Stomach (tissue), 9 donors: ENCODE data around the gene SWAP70. TPM values are rescaled to one million over a fixed set of nuclear protein-coding genes. Genes with fewer than 3 reads are reported as not detected.

Experiments used
- DNase-seq, 2 donors: peaks; one replicate each; pipeline versions ENCODE4 v3.0.0 to v3.0.0-alpha.2; 2013 to 2019
- H3K27ac ChIP-seq, 5 donors: fragments of 200-600 bp in 4 of 5; sonication (generic) in 4 of 5; one replicate each; pipeline ENCODE4 v1.5.1; 2013 to 2019; ENCODE audit warnings: mild to moderate bottlenecking in 1 of 5, moderate library complexity in 1 of 5
- H3K27me3 ChIP-seq, 3 donors: fragments of 200-600 bp; sonication (generic); one replicate each; pipeline ENCODE4 v1.5.1; 2017 to 2019; ENCODE audit warnings: mixed run types in 1 of 3
- H3K36me3 ChIP-seq, 4 donors: fragments of 200-600 bp; sonication (generic); 1 replicate in 3 of 4; 2 replicates in 1 of 4; pipeline ENCODE4 v1.5.1; 2016 to 2019
- H3K4me1 ChIP-seq, 4 donors: fragments of 200-600 bp; sonication (generic); one replicate each; pipeline ENCODE4 v1.5.1; 2016 to 2019
- H3K4me3 ChIP-seq, 4 donors: fragments of 200-600 bp; sonication (generic) in 3 of 4; one replicate each; pipeline ENCODE4 v1.5.1; 2016 to 2019; ENCODE audit warnings: mild to moderate bottlenecking in 1 of 4
- H3K9me3 ChIP-seq, 4 donors: fragments of 200-600 bp; sonication (generic); one replicate each; pipeline ENCODE4 v1.5.1; 2016 to 2019
- EP300 ChIP-seq: sonication (generic); formaldehyde crosslinking; IDR thresholded peaks from one replicate; pipeline ENCODE4 v1.6.1; 2017; ENCODE audit warnings: antibody characterized with exemption
- POLR2A ChIP-seq, 4 donors: fragments of 450-650 bp; IDR thresholded peaks; one replicate each; pipeline ENCODE4 v1.6.1; 2016; ENCODE audit warnings: antibody characterized with exemption in 4 of 4, control low read depth in 2 of 4, mild to moderate bottlenecking in 1 of 4, moderate library complexity in 1 of 4
- POLR2AphosphoS5 ChIP-seq, 3 donors: sonication (generic); formaldehyde crosslinking; IDR thresholded peaks; one replicate each; pipeline ENCODE4 v1.6.1; 2016; ENCODE audit warnings: antibody characterized with exemption in 3 of 3
- WGBS, 5 donors: extraction: QIAGEN DNeasy Blood & Tissue Kit in 3 of 5; methylation state at CpG; one replicate each; pipeline versions ENCODE4 v1.1.5 to v1.1.7; 2013 to 2018; 5-methylcytosine and 5-hydroxymethylcytosine counted together
- intact Hi-C: fragments of 100-400 bp; cut with DNase I; formaldehyde crosslinking; loops from one replicate; pipeline ENCODE4 v1.15.1; 2023; ENCODE audit warnings: low total_unique reads
- polyA plus RNA-seq, 3 donors: library from polyadenylated mRNA; stranded (reverse); fragments of 200-250 nt; gene quantifications; one replicate each; pipeline ENCODE4 v1.2.3, GENCODE V29; 2013
- total RNA-seq, 5 donors: library from RNA; depleted of rRNA; stranded (reverse); fragments of >200 nt; gene quantifications; one replicate each; pipeline versions ENCODE4 v1.1.0 to v1.2.3, GENCODE V29; 2014 to 2016
- TF ChIP-seq, protein P1 (sequence below), 7 experiments: fragments of 450-650 bp in 4 of 7; fragments of 200-600 bp in 3 of 7; sonication (generic) in 3 of 7; IDR thresholded peaks; one replicate each; pipeline ENCODE4 v1.5.1; 2016 to 2019; ENCODE audit warnings: antibody characterized with exemption in 7 of 7, control low read depth in 2 of 7, mild to moderate bottlenecking in 1 of 7
- donor health status: healthy with polysubstance abuse.
- donor health status: Bipolar disorder and iron deficiency.
- donor health status: healthy.

Gene SWAP70
- total and polyA plus RNA-seq, 8 donors, result 5.1 to 39.5 (median 18.3) TPM

DNA sequence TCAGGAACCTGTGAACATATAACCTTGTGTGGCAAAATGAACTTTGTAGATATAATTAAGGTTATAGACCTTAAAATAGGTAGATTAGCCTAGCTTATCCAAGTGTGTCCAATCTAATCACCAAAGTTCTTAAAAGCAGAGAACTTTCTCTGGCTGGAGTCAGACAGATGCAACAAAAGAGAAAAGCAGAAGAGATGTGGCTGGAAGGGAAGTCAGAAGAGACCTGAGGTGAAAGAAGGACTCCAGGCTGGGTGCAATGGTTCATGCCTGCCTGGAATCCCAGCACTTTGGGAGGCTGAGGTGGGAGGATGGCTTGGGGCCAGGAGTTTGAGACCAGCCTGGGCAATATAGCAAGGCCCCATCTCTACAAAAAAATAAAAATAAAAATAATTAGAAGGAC, 39.4 kb upstream of the SWAP70 start:
- Histone ChIP-seq H3K36me3 (no peaks in the 10 kb centered on the region), H3K9me3 (no peaks in the 10 kb centered on the region), H3K4me1 (no peaks in the 10 kb centered on the region), H3K4me3 (no peak overlapping the region), H3K27me3 (no peaks in the 10 kb centered on the region), H3K27ac (no peak overlapping the region)
- DNase-seq, result no peak
- TF ChIP-seq EP300 (no peak), POLR2AphosphoS5 (IDR thresholded peaks at IDR 0.05) (no peak), POLR2A (IDR thresholded peaks at IDR 0.05) (no peak)
- TF ChIP-seq, protein P1, sequence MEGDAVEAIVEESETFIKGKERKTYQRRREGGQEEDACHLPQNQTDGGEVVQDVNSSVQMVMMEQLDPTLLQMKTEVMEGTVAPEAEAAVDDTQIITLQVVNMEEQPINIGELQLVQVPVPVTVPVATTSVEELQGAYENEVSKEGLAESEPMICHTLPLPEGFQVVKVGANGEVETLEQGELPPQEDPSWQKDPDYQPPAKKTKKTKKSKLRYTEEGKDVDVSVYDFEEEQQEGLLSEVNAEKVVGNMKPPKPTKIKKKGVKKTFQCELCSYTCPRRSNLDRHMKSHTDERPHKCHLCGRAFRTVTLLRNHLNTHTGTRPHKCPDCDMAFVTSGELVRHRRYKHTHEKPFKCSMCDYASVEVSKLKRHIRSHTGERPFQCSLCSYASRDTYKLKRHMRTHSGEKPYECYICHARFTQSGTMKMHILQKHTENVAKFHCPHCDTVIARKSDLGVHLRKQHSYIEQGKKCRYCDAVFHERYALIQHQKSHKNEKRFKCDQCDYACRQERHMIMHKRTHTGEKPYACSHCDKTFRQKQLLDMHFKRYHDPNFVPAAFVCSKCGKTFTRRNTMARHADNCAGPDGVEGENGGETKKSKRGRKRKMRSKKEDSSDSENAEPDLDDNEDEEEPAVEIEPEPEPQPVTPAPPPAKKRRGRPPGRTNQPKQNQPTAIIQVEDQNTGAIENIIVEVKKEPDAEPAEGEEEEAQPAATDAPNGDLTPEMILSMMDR (IDR thresholded peaks at IDR 0.05), result no peak
- intact Hi-C loops, result loop anchor here (10.0 kb wide), 1 partner anchor 120 kb away; no protein-coding TSS in a partner anchor

DNA sequence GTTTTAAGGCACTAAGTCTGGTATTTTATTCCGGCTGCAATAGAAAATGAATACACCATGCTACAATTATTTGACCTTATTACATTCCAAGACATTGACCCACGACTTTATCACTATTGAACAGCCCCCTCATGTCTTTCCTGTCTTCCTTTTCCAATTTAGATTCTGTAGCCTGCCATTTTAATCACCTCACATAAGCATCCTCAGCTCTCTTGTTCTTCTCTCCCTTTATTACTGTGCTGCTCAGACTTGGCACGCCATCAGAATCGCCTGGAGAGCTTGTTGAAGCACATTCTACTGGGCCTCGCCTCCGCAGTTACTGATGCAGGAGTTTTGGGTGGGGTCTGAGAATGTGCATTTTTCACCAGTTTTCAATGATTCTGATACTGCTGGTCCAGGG, 38.7 kb upstream of the SWAP70 start:
- H3K36me3 ChIP-seq, result no peaks in the 10 kb centered on the region
- TF ChIP-seq POLR2AphosphoS5 (IDR thresholded peaks at IDR 0.05) (no peak), POLR2A (IDR thresholded peaks at IDR 0.05) (no peak), EP300 (no peak)
- TF ChIP-seq, protein P1 (IDR thresholded peaks at IDR 0.05), result no peak
- peak in 1 of 2 donors; percentile 45 for DNase-seq
- no peaks in the 10 kb centered on the region for H3K9me3 ChIP-seq
- WGBS, 5 donors, result 70 to 88% (median 78%) methylated on average over 6 of the region's 6 CpGs
- no peaks in the 10 kb centered on the region for H3K27me3 ChIP-seq
- H3K4me3 ChIP-seq, result no peak overlapping the region
- no peak overlapping the region for H3K27ac ChIP-seq
- intact Hi-C loops, result loop anchor here (10.0 kb wide), 1 partner anchor 120 kb away; no protein-coding TSS in a partner anchor
- H3K4me1 ChIP-seq, result no peaks in the 10 kb centered on the region

DNA sequence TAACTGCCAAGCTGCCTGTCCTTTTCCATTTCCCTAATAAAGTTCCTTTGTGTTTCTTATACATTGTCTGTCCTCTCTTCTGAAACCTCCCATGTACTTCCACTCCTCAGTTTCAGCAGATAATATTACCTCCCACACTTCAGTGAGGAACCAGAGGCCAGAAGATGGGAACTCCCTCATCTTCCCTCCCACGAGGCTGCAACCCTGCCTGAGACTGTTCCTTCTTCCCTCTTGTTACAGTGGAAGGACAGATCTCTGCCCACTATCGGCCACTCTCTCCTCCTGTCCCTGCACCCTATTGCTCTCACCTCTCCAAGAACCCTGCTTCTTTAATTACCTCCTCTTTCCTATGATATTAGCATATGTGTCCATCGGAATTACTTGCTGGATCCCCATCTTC, 38.1 kb upstream of the SWAP70 start:
- intact Hi-C loops, result loop anchor here (10.0 kb wide), 1 partner anchor 119 kb away; no protein-coding TSS in a partner anchor
- TF ChIP-seq, protein P1 (IDR thresholded peaks at IDR 0.05), result no peak

DNA sequence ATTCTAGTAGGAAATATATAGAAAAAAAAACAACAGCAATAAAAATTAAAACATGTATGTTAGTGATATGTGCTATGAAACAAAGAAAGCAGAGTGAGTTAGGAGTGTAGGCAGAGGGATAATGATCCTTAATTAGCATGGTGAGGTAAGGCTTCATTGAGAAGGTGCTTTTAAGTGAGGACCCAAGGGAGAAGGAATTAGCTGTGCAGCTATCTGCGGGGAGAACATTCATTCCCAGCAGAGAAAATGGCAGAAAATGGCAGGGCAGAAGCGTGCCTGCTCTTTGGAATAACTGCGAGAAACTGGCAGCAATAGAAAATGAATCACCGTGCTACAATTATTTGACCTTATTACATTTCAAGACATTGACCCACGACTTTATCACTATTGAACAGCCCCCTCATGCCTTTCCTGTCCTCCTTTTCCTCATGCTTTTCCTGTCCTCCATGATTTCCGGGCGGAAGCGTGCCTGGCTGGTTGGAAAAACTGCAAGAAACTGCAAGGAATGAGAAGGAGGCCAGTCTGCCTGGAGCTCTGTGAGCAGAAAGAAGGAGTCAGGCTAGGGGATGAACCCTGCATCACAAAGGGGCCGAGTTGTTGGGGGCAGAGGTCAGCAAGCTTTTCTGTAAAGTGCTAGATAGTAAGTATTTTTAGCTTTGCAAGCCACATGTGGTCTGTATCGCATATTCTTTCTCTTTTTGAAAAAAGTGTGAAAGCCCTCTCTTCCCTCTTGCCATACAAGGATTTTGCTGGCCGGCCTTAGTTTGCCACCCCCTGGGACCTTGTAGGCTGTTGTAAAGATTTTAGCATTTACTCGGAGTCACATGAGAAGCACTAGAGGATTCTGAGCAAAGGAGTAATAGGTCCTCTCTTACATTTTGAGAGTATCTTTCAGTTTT, 37.1 kb upstream of the SWAP70 start:
- DNase-seq, result peak in 1 of 2 donors; percentile 38
- H3K4me1 ChIP-seq, result no peaks in the 10 kb centered on the region
- intact Hi-C loops, result loop anchor here (10.0 kb wide), 1 partner anchor 118 kb away; no protein-coding TSS in a partner anchor
- no peaks in the 10 kb centered on the region for H3K27me3 ChIP-seq
- no peaks in the 10 kb centered on the region for H3K36me3 ChIP-seq
- peak overlapping the region in 1 of 5 donors; percentile 18 for H3K27ac ChIP-seq
- H3K4me3 ChIP-seq, result no peak overlapping the region
- 65 to 77% (median 75%) methylated on average over 12 of the region's 12 CpGs for WGBS, 5 donors
- no peak for TF ChIP-seq POLR2A (IDR thresholded peaks at IDR 0.05)
- no peak for TF ChIP-seq EP300
- no peak for TF ChIP-seq POLR2AphosphoS5 (IDR thresholded peaks at IDR 0.05)
- TF ChIP-seq, protein P1 (IDR thresholded peaks at IDR 0.05), result no peak
- H3K9me3 ChIP-seq, result no peaks in the 10 kb centered on the region

More for the DNA sequence above, 38.1 kb upstream of the SWAP70 start:
- Histone ChIP-seq H3K36me3 (no peaks in the 10 kb centered on the region), H3K27ac (no peak overlapping the region), H3K4me3 (no peak overlapping the region), H3K4me1 (no peaks in the 10 kb centered on the region), H3K9me3 (no peaks in the 10 kb centered on the region), H3K27me3 (no peaks in the 10 kb centered on the region)
- 57 to 82% (median 71%) methylated on average over 3 of the region's 3 CpGs for WGBS, 5 donors
- no peak for DNase-seq
